H9 (cell line): Measurements from ENCODE around the gene PRSS56. TPM values are rescaled to one million over a fixed set of nuclear protein-coding genes. Genes with fewer than 3 reads are reported as not detected.

ENCODE experiments used
- DNase-seq: peaks from one replicate; pipeline ENCODE4 v3.0.0-alpha.2; 2017
- H2AFZ ChIP-seq: one replicate; pipeline ENCODE4 v1.6.1; 2013; ENCODE audit warnings: mild to moderate bottlenecking, low read length, control low read depth, moderate library complexity
- H2AK5ac ChIP-seq: 2 replicates; pipeline ENCODE4 v1.6.1; 2013; ENCODE audit warnings: low read length, control low read depth, mixed read lengths; ENCODE audit not compliant: insufficient read length
- H2BK120ac ChIP-seq: one replicate; pipeline ENCODE4 v1.6.1; 2013; ENCODE audit warnings: low read depth, mild to moderate bottlenecking, low read length, control low read depth, inconsistent platforms; ENCODE audit not compliant: poor library complexity, severe bottlenecking
- H2BK12ac ChIP-seq: 2 replicates; pipeline ENCODE4 v1.6.1; 2013; ENCODE audit warnings: low read length, control low read depth, mixed read lengths, low read depth; ENCODE audit not compliant: insufficient read length
- H2BK15ac ChIP-seq: 2 replicates; pipeline ENCODE4 v1.6.1; 2013; ENCODE audit warnings: low read depth, low read length, control low read depth
- H2BK20ac ChIP-seq: one replicate; pipeline ENCODE4 v1.6.1; 2013; ENCODE audit warnings: low read depth, mild to moderate bottlenecking, low read length, control low read depth, inconsistent platforms; ENCODE audit not compliant: poor library complexity, severe bottlenecking
- H2BK5ac ChIP-seq: 2 replicates; pipeline ENCODE4 v1.6.1; 2013; ENCODE audit warnings: low read length, control low read depth, mixed read lengths; ENCODE audit not compliant: insufficient read length
- H3K14ac ChIP-seq: 2 replicates; pipeline ENCODE4 v1.6.1; 2013; ENCODE audit warnings: low read length, control low read depth; ENCODE audit not compliant: insufficient read depth
- H3K18ac ChIP-seq: 2 replicates; pipeline ENCODE4 v1.6.1; 2013; ENCODE audit warnings: low read depth, mild to moderate bottlenecking, mixed read lengths, low read length, control low read depth; ENCODE audit not compliant: insufficient read length
- H3K23ac ChIP-seq: 2 replicates; pipeline ENCODE4 v1.6.1; 2013; ENCODE audit warnings: low read length, control low read depth, mixed read lengths, low read depth; ENCODE audit not compliant: insufficient read length
- H3K23me2 ChIP-seq: 2 replicates; pipeline ENCODE4 v1.6.1; 2013; ENCODE audit warnings: low read depth, mild to moderate bottlenecking, mixed read lengths, low read length, control low read depth; ENCODE audit not compliant: insufficient read length, poor library complexity, severe bottlenecking
- H3K27ac ChIP-seq: 2 replicates; pipeline ENCODE4 v1.5.1; 2013; ENCODE audit warnings: low read length, control low read depth, mixed read lengths, low read depth; ENCODE audit not compliant: insufficient read length
- H3K27me3 ChIP-seq: 2 replicates; pipeline ENCODE4 v1.6.1; 2013; ENCODE audit warnings: low read length, control low read depth, inconsistent platforms; ENCODE audit not compliant: insufficient read depth
- H3K4ac ChIP-seq: 2 replicates; pipeline ENCODE4 v1.6.1; 2013; ENCODE audit warnings: low read depth, mild to moderate bottlenecking, control low read depth, inconsistent platforms, low read length, moderate library complexity
- H3K4me1 ChIP-seq: 2 replicates; pipeline ENCODE4 v1.6.1; 2013; ENCODE audit warnings: low read length, control low read depth, inconsistent platforms; ENCODE audit not compliant: insufficient read depth
- H3K4me2 ChIP-seq: 2 replicates; pipeline ENCODE4 v1.6.1; 2013; ENCODE audit warnings: low read length, control low read depth, mixed read lengths; ENCODE audit not compliant: insufficient read length, insufficient read depth
- H3K56ac ChIP-seq: 2 replicates; pipeline ENCODE4 v1.6.1; 2013; ENCODE audit warnings: low read depth, mild to moderate bottlenecking, mixed read lengths, low read length, control low read depth; ENCODE audit not compliant: insufficient read length
- H3K79me1 ChIP-seq: 2 replicates; pipeline ENCODE4 v1.6.1; 2013; ENCODE audit warnings: low read depth, mild to moderate bottlenecking, moderate library complexity, low read length, control low read depth, inconsistent platforms; ENCODE audit not compliant: insufficient read depth, poor library complexity, severe bottlenecking
- H3K79me2 ChIP-seq: 2 replicates; pipeline ENCODE4 v1.6.1; 2013; ENCODE audit warnings: low read length, control low read depth, inconsistent platforms; ENCODE audit not compliant: insufficient read depth
- H3K9ac ChIP-seq: 2 replicates; pipeline ENCODE4 v1.6.1; 2013; ENCODE audit warnings: low read length, control low read depth, mixed read lengths; ENCODE audit not compliant: insufficient read length; ENCODE audit errors: extremely low read depth
- H3K9me3 ChIP-seq: one replicate; pipeline ENCODE4 v1.6.1; 2013; ENCODE audit warnings: low read depth, low read length, inconsistent platforms; ENCODE audit not compliant: control insufficient read depth
- H3T11ph ChIP-seq: one replicate; pipeline ENCODE4 v1.6.1; 2013; ENCODE audit warnings: mild to moderate bottlenecking, low read length, control low read depth, inconsistent platforms
- H4K20me1 ChIP-seq: one replicate; pipeline ENCODE4 v1.6.1; 2013; ENCODE audit not compliant: control insufficient read depth, insufficient read length, insufficient read depth
- H4K5ac ChIP-seq: 2 replicates; pipeline ENCODE4 v1.6.1; 2013; ENCODE audit warnings: low read depth, mild to moderate bottlenecking, mixed read lengths, low read length, control low read depth; ENCODE audit not compliant: insufficient read length
- H4K8ac ChIP-seq: replicated peaks from 2 replicates; pipeline ENCODE4 v1.6.1; 2013; ENCODE audit warnings: low read length, control low read depth, mixed read lengths, low read depth; ENCODE audit not compliant: insufficient read length
- H4K91ac ChIP-seq: 2 replicates; pipeline ENCODE4 v1.6.1; 2013; ENCODE audit warnings: low read depth, mild to moderate bottlenecking, moderate library complexity, mixed read lengths, low read length, control low read depth; ENCODE audit not compliant: insufficient read length
- H3K27ac Mint-ChIP-seq, 3 experiments: 2 replicates in 2 of 3; 3 replicates in 1 of 3; pipeline ENCODE4 v1.8.0; 2020 to 2021; ENCODE audit warnings: mixed read lengths in 3 of 3, mild to moderate bottlenecking in 1 of 3, moderate library complexity in 1 of 3
- H3K27me3 Mint-ChIP-seq: 2 replicates; pipeline ENCODE4 v1.8.0; 2021; ENCODE audit warnings: low read depth, mild to moderate bottlenecking, moderate library complexity, mixed read lengths
- H3K36me3 Mint-ChIP-seq, 3 experiments: 2 replicates in 2 of 3; 3 replicates in 1 of 3; pipeline ENCODE4 v1.8.0; 2020 to 2021; ENCODE audit warnings: low read depth in 3 of 3, mixed read lengths in 3 of 3; ENCODE audit not compliant: insufficient read depth in 1 of 3
- H3K4me1 Mint-ChIP-seq, 2 experiments: 2 replicates each; pipeline ENCODE4 v1.8.0; 2020; ENCODE audit warnings: mixed read lengths in 2 of 2
- H3K4me3 Mint-ChIP-seq, 2 experiments: 2 replicates in 1 of 2; 3 replicates in 1 of 2; pipeline ENCODE4 v1.8.0; 2020 to 2021; ENCODE audit warnings: mild to moderate bottlenecking in 2 of 2, mixed read lengths in 2 of 2, moderate library complexity in 1 of 2
- H3K9me3 Mint-ChIP-seq, 2 experiments: 2 replicates in 1 of 2; 3 replicates in 1 of 2; pipeline ENCODE4 v1.8.0; 2020; ENCODE audit warnings: mild to moderate bottlenecking in 2 of 2, mixed read lengths in 2 of 2, moderate library complexity in 1 of 2
- CTCF ChIP-seq: fragments of 200-600 bp; sonication (generic); conservative IDR thresholded peaks from 3 replicates; pipeline ENCODE4 v1.8.0; 2021; ENCODE audit warnings: antibody characterized with exemption, mild to moderate bottlenecking
- WGBS: extraction: QIAGEN DNeasy Blood & Tissue Kit; methylation state at CpG from one replicate; pipeline ENCODE4 v1.1.7; 2013; ENCODE audit warnings: missing lambda C conversion rate, low lambda C conversion rate, mixed read lengths; ENCODE audit not compliant: insufficient read length; ENCODE audit errors: extremely low coverage; 5-methylcytosine and 5-hydroxymethylcytosine counted together
- total RNA-seq: library from RNA; stranded (reverse); gene quantifications from 2 replicates; pipeline ENCODE4 v1.2.1, GENCODE V29; 2021

PRSS56 gene
- total RNA-seq, 1 experiment from 2014 or later: not detected

- H4K20me1 ChIP-seq: no peaks in the 10 kb centered on the region
- TF ChIP-seq CTCF: no peak
- no CpG with 5 or more reads among the region's 5 CpGs for WGBS
- no peak overlapping the region for H4K91ac ChIP-seq
- H2BK20ac ChIP-seq: no peak overlapping the region
- no peaks in the 10 kb centered on the region for H3K79me1 ChIP-seq
- H3K14ac ChIP-seq: no peak overlapping the region
- no peak overlapping the region for H2BK15ac ChIP-seq
- H2BK12ac ChIP-seq: no peak overlapping the region
- no peak overlapping the region for H2AK5ac ChIP-seq
- H2BK120ac ChIP-seq: no peak overlapping the region
- no peaks in the 10 kb centered on the region for H3K27me3 ChIP-seq
- no peak overlapping the region for H4K8ac ChIP-seq
- H3K27ac ChIP-seq: no peak overlapping the region
- H4K5ac ChIP-seq: no peak overlapping the region
- H2BK5ac ChIP-seq: no peak overlapping the region
- H3K4me1 Mint-ChIP-seq: no peaks in the 10 kb centered on the region
- H3K9ac ChIP-seq: no peak overlapping the region
- H3K4me2 ChIP-seq: no peak overlapping the region
- H3K56ac ChIP-seq: no peak overlapping the region
- H3K9me3 ChIP-seq: no peaks in the 10 kb centered on the region
- H3K4me1 ChIP-seq: no peaks in the 10 kb centered on the region
- H3K4me3 Mint-ChIP-seq: no peak overlapping the region
- H3K27me3 Mint-ChIP-seq: no peaks in the 10 kb centered on the region
- no peaks in the 10 kb centered on the region for H3K9me3 Mint-ChIP-seq
- no peak for DNase-seq
- H2AFZ ChIP-seq: no peak overlapping the region
- peaks cover 2 to 62% (median 31%) of the 10 kb centered on the region in 3 experiments; a peak in 6 of 7 replicates for H3K36me3 Mint-ChIP-seq
- H3K27ac Mint-ChIP-seq: no peak overlapping the region
- H3T11ph ChIP-seq: no peak overlapping the region
- H3K18ac ChIP-seq: no peak overlapping the region
- H3K23me2 ChIP-seq: no peaks in the 10 kb centered on the region
- H3K4ac ChIP-seq: no peak overlapping the region
- H3K79me2 ChIP-seq: no peaks in the 10 kb centered on the region
- no peak overlapping the region for H3K23ac ChIP-seq
These were observed 54.7 kb downstream of the PRSS56 start for GRCh38 chr2:232574674-232575403.

Other genes starting within 250 kb of the PRSS56 start
- gene ALPP, start 141.6 kb upstream of the PRSS56 start, total RNA-seq: 0.15 and 0.20 TPM in 2 replicates
- gene ALPG, start 113.5 kb upstream of the PRSS56 start, total RNA-seq: 1.3 and 1.4 TPM in 2 replicates
- gene ALPI, start 64.2 kb upstream of the PRSS56 start, total RNA-seq: not detected in 2 replicates
- gene ECEL1, start 32.6 kb upstream of the PRSS56 start, total RNA-seq: 8.2 and 8.4 TPM in 2 replicates
- gene CHRND, start 5.8 kb downstream of the PRSS56 start, total RNA-seq: not detected in 2 replicates
- not detected in 2 replicates for gene CHRNG, start 19.3 kb downstream of the PRSS56 start, total RNA-seq
- gene TIGD1, start 30.2 kb downstream of the PRSS56 start, total RNA-seq: 4.8 and 6.3 TPM in 2 replicates
- 108 and 109 TPM in 2 replicates for gene EIF4E2, start 30.3 kb downstream of the PRSS56 start, total RNA-seq
- gene EFHD1, start 113.2 kb downstream of the PRSS56 start, total RNA-seq: 2.7 and 2.8 TPM in 2 replicates
- 49.4 and 55.3 TPM in 2 replicates for gene GIGYF2, start 176.9 kb downstream of the PRSS56 start, total RNA-seq